Stimulated activated CD8-positive, alpha-beta memory T cell treated with anti-CD3 and anti-CD28 coated beads, Interleukin-15, amount 100 ng/mL, for 24 hours (primary cell): ENCODE data around the gene NHSL2.

Experiments
- DNase-seq: peaks from one replicate; pipeline ENCODE4 v3.0.0-alpha.2; 2020; ENCODE audit warnings: low read depth

Gene NHSL2

DNA sequence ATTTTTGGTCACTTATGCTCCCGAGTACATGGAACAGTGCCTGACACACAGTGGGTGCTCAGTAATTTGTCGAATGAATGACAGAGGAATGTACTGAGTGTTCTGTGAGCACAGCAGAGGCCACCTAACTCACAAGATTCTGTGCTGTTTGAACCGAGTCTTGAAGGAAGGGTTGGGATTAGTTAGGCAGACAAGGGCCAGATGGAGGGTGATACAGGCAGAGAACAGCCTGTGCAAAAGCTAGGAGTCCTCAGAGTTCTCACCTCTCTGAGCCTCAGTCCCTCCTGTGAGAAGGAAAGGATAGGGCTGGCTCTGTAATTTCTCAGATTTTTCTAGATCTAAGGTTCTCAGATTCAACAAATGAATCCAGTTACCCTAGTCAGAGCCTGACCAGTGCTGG, 108.8 kb downstream of the NHSL2 start:
- DNase-seq, result no peak

- DNase-seq, result no peak
Observed at GRCh38 chrX:72020204-72020603, 109.6 kb downstream of the NHSL2 start.

DNA sequence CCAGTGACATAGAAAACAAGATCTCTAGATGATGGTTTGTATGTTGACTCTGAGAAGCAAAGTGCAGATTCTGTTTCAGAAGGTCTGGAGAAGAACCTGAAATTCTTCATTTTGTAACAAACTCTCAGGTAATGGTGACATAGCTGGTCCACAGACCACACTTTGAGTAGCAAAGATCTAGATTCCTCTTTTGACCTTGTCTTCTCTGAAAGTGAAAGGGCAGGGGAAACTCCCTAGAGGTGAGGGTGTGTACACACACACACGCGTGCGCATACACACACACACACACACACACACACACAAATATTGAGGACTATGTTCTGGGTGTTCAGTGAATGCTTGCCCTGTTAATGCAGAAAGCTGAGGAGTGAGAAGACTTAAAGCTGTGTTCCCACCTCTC, 110.1 kb downstream of the NHSL2 start:
- DNase-seq, result no peak

GRCh38 chrX:72021975-72022374, 111.3 kb downstream of the NHSL2 start:
- no peak for DNase-seq

- DNase-seq, result no peak
Observed at GRCh38 chrX:72023071-72023470, 112.4 kb downstream of the NHSL2 start.

GRCh38 chrX:72025236-72025770, 114.7 kb downstream of the NHSL2 start:
- no peak for DNase-seq

DNA sequence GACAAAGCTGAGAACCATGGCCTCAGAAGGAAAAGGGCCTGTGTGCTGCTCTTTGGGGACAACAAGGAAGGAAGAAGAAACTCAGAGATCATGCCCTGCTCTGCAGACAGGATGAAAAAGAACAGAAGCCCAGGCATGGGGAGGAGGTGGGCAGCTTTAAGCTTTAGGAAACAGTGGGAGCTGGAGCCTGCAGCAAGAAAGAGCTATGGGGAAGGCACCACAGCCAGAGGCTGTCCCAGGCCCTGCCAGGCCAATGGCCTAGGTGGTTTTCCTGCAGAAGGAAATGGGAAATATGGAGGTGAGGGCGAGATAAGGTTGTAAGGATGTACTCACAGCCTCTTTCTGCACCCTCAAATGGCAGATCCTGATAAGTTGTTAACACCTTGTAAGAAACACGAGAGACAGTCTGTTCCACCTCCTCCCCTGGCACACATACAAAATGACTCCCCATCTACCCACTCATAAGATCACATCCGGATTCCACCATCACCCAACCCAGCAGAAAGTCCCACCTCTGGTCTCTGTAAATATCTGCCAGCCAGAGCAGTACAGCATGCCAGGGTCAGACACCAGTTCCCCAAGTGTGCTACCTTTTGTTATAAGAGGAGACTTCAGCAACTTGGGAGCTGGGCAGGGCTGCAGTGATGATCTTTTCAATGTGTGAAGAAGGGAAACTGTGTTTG, 115.8 kb downstream of the NHSL2 start:
- no peak for DNase-seq

GRCh38 chrX:72027024-72027913, 116.6 kb downstream of the NHSL2 start:
- no peak for DNase-seq

GRCh38 chrX:72027914-72028307, 117.3 kb downstream of the NHSL2 start:
- no peak for DNase-seq

DNA sequence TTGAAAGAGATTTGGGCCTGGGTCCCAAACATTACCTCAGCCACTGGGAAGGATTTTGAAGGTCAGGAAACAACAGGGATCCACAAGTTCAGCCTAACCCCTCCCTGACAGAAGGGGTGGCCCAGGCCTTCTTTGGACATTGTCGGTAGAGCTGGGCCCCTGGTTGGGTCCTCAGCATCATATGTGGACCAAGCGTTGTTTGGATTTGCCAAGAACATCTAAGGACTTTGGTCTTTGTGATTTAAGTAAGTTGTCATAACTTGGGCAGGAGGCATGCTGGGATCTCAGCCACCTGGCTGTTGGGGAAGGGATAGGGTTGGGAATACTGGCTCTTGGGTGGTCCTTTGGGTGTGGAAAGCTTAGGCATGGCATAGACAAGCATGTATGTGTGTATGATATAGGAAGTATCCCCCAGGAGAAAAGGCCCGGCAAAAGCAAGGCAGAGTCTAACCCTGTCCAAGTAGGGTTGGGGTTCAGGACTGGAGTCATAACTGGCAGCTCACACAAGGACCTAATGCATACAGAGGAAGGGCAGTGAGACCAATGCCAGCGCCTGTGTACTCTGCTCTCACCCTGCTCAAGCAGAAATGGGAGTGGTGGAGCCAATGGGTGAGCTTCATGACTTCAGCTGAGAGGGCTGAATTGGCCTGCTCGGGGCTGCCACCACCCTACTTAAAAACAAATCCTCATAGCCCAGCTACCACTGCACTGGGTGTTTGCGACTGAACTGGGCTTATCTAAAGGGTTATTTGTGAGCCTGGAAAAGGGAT, 118.2 kb downstream of the NHSL2 start:
- no peak for DNase-seq

DNA sequence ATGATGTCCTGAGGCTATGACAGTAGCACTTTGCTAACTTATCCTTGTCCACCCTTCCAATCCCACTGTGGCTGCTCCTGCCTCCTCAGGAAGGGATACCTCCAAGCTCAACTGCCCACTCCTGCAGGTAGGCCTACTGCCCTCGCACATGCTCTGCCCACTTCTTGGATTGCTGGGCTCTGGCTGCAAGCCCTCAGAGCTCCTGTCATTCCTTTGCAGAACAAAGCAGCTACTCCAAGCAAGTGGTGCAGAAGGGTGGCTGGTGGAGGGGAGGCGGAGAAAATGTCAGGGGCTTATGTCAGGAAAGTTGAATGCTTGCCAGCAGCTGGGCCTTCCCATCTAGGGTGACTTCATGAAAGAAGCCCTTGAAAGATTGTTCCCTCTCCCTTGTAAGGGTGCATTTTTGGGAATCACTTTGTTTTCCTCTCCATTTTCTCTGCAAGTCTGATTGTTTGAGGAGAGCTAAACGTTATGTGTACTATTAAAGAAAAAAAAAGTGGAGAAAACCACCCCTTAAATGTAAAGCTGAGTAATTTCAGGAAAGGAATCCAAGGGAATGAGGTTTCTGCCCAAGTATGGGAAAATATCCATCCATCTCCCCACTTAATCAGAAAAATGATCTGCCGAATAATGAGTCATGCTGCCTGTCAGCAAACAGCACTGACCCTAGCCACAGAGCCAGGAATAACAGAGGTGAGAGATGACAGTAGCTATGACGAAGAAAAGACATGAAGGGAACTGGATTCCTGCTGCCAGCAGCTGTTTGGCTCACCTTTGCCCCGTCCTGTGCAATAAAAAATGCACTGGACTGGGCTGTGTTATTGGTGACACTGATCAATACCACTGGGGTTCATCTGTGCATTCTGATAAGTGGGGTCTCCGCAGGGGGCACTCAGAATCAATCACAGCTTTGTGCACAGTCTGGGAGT, 119.1 kb downstream of the NHSL2 start:
- no peak for DNase-seq

GRCh38 chrX:72030431-72030830, 119.8 kb downstream of the NHSL2 start:
- no peak for DNase-seq

DNA sequence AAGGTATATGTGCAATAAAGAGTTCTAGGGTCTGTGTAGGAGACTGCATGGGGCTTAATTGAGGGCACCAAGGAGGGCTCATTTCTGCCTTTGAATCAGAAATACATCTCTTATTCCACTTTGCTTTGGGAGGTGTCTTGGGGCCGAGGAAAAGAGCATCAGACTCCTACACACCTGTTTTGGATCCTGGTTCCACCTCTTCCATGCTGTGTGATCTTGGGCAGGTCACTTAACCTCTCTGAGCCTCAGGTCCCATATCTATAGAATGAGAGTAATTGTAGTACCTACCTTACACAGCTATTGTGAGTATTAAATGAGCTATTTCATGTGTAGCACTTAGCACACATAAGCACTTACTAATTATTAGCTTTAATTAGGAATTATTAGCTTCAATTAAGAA, 120.5 kb downstream of the NHSL2 start:
- no peak for DNase-seq

DNA sequence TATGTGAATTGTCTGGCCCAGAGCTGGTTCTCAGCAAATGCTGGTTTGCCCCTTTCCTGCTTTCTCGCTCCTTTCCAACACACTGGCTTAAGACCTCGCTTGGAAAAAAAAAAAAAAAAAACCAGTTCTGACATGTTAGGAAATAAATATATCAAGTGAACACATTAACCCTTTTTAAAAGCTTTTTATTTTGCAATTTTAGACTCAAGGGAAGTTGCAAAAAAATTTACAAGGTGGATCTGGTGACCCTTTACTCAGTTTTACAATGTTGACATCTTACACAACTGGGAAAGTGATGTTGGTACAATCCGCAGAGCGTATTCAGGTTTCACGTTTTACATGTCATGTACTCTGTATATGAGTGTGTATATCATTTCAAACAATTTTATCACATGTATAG, 121.0 kb downstream of the NHSL2 start:
- no peak for DNase-seq

- no peak for DNase-seq
Observed at GRCh38 chrX:72037601-72038000, 127.0 kb downstream of the NHSL2 start.

GRCh38 chrX:72038016-72038415, 127.4 kb downstream of the NHSL2 start:
- DNase-seq, result no peak

- no peak for DNase-seq
Observed at GRCh38 chrX:72038868-72039267, 128.2 kb downstream of the NHSL2 start.

- no peak for DNase-seq
Observed at GRCh38 chrX:72040506-72040905, 129.9 kb downstream of the NHSL2 start.

DNA sequence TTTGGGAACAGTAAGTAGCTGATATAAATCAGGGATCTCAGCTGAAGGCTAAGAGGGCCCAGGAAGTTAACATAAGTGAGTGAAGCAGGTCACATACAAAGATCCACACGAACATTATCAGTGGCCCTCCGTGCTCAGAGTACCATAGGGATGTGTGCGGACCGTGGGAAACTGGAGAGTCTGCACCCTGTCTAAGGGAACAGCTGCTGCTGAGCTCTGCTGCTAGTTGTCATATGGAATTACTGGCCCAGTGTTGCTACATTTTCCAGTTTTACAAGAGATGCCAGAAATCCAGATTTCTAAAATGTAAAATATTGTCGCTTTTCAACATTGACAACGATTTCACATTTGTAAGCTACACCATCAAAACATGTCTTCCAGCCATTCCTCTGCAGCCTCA, 130.5 kb downstream of the NHSL2 start:
- no peak for DNase-seq

DNA sequence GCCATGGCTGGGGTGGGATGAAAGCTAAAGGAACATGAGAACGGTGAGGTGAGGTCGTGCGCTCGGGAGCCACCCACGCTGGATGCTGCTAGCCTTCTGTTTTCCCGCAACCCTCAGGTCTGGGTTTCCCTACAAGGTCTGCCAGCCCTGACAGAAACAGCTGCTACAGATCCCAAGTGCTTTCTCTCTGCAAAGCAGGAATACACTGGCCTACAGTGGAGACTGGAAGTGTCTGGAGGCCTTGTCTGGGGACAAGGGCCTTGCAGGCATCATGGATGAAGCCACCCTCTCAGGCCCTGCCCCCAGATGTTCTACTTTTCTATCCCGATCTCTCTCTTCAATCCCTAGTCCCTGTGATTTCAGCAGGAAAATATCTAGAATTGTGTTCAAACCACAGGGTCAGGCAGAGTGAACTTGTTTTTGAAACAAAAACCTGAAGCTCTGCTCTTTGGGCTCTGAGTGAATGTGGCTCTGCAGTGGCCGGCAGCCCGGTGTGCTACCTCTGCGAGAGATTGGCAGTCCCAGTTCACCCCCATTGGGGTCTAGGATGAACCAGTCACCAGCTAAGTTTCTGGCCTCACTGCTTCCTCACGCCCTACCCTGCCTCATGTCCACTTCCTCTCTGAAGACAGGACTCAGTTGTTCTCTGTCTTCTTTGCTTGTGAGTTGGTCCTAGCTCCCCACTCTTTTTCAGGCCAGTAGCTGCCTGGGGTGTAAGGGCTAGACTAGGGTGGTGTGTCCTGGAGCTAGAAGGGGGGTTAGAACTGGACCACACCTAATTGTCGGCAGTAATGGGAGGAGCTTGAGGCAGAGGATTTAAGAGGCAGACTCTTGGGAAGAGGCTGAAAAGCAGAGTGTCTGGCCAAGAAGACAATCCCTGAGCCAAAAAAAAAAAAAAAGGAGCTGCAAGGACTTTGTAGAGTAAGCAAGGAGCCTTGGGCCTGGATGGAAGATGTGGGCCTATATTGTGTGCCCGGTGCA, 131.5 kb downstream of the NHSL2 start:
- DNase-seq, result no peak
